AG04450 (cell line): Measurements from ENCODE around the gene MSMP. TPM values are rescaled to one million over a fixed set of nuclear protein-coding genes. Genes with fewer than 3 reads are reported as not detected.

Experiments
- CTCF ChIA-PET: fragments of 300-600, 350-600 bp; formaldehyde crosslinking; extraction: SDS; loops from one replicate; lab custom pipeline; 2022; ENCODE audit warnings: antibody characterized with exemption, inconsistent platforms; lab: Charles Lee
- POLR2A ChIA-PET: fragments of 350-600 bp; formaldehyde crosslinking; extraction: SDS; loops from one replicate; lab custom pipeline; 2021; ENCODE audit warnings: antibody characterized with exemption, inconsistent platforms; lab: Yijun Ruan, JAX
- DNase-seq: peaks from one replicate; pipeline ENCODE4 v3.0.0-alpha.2; 2011; ENCODE audit warnings: low read depth, low spot score
- H3K27ac ChIP-seq: one replicate; pipeline ENCODE4 v1.5.1; 2012; ENCODE audit warnings: low read depth, low read length, control low read depth
- H3K27me3 ChIP-seq: one replicate; pipeline ENCODE4 v1.6.0; 2012; ENCODE audit warnings: low read length; ENCODE audit not compliant: control insufficient read depth, insufficient read depth
- H3K4me3 ChIP-seq: 2 replicates; pipeline ENCODE4 v1.5.1; 2011; ENCODE audit warnings: mild to moderate bottlenecking, low read depth, low read length, control low read depth
- H3K9me3 ChIP-seq: 2 replicates; pipeline ENCODE4 v1.5.1; 2012; ENCODE audit warnings: low read length; ENCODE audit not compliant: control insufficient read depth, insufficient read depth
- polyA plus RNA-seq: library from polyadenylated mRNA; depleted of rRNA; stranded (reverse); fragments of >200 nt; gene quantifications from 2 replicates; pipeline ENCODE4 v1.2.3, GENCODE V29; 2011
- TF ChIP-seq, protein P1 (sequence below): IDR thresholded peaks from 2 replicates; pipeline ENCODE4 v1.5.1; 2011; ENCODE audit warnings: low read depth, low read length, control low read depth, inconsistent platforms

MSMP gene
- polyA plus RNA-seq, 1 experiment = not detected

DNA sequence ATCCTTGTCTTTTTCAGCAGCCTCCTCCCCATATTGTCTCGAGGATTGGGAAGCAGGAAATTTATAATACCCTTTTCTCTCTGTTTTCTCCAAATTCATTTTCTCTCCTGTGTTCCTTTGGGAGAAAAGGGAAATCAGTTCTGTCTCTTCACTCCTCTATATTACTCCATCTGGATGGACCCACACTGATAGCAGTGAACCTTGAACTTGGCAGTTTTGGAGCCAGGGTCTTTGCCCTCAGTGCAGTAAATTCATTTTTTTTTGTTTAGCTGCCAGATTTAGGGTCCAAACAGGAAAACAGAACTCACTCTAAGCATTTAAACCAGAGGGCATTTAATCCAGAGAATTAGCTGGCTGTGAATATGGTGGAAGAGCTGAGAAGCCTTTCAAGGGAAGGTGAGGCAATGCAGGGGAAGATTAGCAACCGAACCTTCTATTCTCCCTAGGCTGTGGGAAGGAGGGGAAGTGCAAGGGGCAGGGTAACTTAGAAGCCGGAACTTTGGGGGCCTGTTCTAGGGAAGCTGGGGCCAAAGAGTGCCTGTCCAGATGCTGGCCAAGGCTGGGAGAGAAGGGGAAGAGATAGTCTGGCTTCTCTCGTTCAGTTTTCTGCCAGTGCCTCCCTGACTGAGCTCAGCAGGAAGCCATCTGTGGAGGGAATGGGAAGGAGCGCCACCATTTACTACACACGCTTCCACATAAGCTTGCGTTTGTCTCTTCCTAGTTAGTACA, 21.0 kb upstream of the MSMP start:
- ChIA-PET CTCF (interaction anchor here (0.6 to 1.0 kb wide), 3 partner anchors 15 to 107 kb away, joined by 3 to 9 read pairs (median 3); partner anchors contain the start of gene HINT2), POLR2A (no interaction called here)
- peaks cover 15% of the 10 kb centered on the region for H3K27me3 ChIP-seq
- H3K9me3 ChIP-seq = no peaks in the 10 kb centered on the region
- H3K27ac ChIP-seq = no peak overlapping the region
- DNase-seq = no peak
- H3K4me3 ChIP-seq = no peak overlapping the region
- TF ChIP-seq, protein P1, sequence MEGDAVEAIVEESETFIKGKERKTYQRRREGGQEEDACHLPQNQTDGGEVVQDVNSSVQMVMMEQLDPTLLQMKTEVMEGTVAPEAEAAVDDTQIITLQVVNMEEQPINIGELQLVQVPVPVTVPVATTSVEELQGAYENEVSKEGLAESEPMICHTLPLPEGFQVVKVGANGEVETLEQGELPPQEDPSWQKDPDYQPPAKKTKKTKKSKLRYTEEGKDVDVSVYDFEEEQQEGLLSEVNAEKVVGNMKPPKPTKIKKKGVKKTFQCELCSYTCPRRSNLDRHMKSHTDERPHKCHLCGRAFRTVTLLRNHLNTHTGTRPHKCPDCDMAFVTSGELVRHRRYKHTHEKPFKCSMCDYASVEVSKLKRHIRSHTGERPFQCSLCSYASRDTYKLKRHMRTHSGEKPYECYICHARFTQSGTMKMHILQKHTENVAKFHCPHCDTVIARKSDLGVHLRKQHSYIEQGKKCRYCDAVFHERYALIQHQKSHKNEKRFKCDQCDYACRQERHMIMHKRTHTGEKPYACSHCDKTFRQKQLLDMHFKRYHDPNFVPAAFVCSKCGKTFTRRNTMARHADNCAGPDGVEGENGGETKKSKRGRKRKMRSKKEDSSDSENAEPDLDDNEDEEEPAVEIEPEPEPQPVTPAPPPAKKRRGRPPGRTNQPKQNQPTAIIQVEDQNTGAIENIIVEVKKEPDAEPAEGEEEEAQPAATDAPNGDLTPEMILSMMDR = no peak

DNA sequence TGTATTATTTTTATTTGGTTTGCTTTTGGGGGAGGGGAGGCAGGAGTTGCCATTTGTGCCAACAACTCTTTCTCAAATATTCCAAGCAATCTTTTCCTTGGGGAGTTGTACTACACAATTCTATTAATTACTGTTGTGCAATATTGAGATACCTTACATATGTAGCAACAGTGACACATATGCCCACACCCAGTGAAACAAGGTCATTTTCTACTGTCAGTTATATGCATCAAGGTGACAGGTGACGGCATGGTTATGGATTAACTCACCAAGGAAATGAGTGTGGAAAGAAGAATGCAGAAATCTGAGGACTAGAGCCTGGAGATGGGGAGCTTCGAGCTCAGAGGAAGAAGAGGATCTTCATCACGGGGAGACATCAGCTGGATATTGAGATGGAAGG, 17.9 kb upstream of the MSMP start:
- no peak for DNase-seq
- Histone ChIP-seq H3K27me3 (peaks cover 21% of the 10 kb centered on the region), H3K4me3 (no peak overlapping the region), H3K9me3 (no peaks in the 10 kb centered on the region), H3K27ac (no peak overlapping the region)
- CTCF ChIA-PET = interaction anchor here (1.4 to 3.8 kb wide), 4 partner anchors 15 to 174 kb away, joined by 3 to 19 read pairs (median 8); no protein-coding TSS in a partner anchor
- TF ChIP-seq, protein P1 = no peak
- POLR2A ChIA-PET = interaction anchor here (0.6 to 1.0 kb wide), 2 partner anchors 13 to 262 kb away, joined by 3 to 5 read pairs; no protein-coding TSS in a partner anchor

DNA sequence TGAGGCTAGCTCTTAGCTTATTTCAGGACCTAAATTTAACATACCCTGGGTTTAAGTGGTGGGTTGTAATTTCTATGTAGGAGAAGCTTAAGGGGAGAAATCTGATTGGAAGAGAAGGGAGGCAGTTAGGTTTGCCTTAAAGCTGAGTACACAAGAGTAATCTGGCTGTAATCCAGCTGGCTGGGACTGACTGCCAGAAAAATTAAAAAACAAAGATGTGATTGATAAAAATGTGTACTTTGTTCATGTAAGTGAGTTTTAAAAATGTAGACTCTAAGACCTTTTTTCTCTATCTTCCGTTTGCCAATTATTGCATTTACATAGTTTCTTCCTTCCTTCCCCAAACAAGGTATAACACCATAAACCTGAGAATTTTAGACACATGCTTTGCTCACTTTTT, 17.5 kb upstream of the MSMP start:
- Histone ChIP-seq H3K27me3 (peaks cover 21% of the 10 kb centered on the region), H3K27ac (no peak overlapping the region), H3K4me3 (no peak overlapping the region), H3K9me3 (no peaks in the 10 kb centered on the region)
- DNase-seq = no peak
- TF ChIP-seq, protein P1 = no peak
- ChIA-PET POLR2A (interaction anchor here (1.0 kb wide), 1 partner anchor 13 kb away, joined by 3 read pairs; no protein-coding TSS in a partner anchor), CTCF (interaction anchor here (0.7 to 3.8 kb wide), 4 partner anchors 15 to 124 kb away, joined by 3 to 19 read pairs (median 7); no protein-coding TSS in a partner anchor)

DNA sequence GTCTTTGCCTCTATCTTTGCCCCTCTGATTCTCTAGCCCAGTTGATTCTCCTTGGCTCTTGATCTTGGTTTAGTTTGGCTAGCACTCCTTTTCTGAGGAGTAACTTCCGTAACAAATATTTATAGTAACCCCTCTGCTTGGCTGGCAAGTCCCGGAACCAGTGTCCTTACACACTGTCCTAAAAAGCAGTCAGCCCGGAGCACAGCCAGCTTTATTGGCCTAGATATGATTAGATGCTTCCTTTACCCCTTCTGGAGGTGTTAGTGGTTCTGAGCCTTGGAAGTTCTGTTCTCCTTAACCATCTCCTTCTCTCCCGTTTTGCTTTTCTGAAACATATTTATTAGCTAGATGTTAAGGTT, 17.0 kb upstream of the MSMP start:
- TF ChIP-seq, protein P1 = no peak
- ChIA-PET CTCF (interaction anchor here (0.7 to 3.8 kb wide), 4 partner anchors 14 to 124 kb away, joined by 3 to 19 read pairs (median 7); no protein-coding TSS in a partner anchor), POLR2A (no interaction called here)

DNA sequence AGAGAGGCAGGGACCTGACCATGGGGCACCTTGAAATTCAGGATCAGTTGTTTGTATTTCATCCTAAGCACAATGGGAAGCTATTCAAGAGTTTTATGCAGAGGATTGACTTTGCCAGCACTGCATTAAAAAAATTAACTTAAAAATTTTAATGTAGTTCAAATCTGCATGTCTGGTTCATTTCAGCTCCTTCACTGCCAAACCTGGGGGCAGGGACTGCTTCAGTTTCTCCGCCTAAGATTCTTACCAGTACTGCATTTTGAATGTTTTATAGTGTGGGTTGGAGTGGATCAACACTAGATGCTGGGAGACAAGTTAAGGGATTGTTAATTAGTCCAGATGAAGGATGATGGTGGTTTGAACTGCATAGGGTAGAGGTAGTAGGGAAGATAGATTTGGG, 15.7 kb upstream of the MSMP start:
- Histone ChIP-seq H3K27me3 (peaks cover 21% of the 10 kb centered on the region), H3K9me3 (no peaks in the 10 kb centered on the region), H3K27ac (no peak overlapping the region), H3K4me3 (no peak overlapping the region)
- no peak for DNase-seq
- ChIA-PET POLR2A (no interaction called here), CTCF (interaction anchor here (0.9 to 3.8 kb wide), 4 partner anchors 13 to 176 kb away, joined by 3 to 19 read pairs (median 4); no protein-coding TSS in a partner anchor)
- TF ChIP-seq, protein P1 = no peak

More for the DNA sequence above, 17.0 kb upstream of the MSMP start:
- no peak overlapping the region for H3K27ac ChIP-seq
- H3K4me3 ChIP-seq = no peak overlapping the region
- peaks cover 19% of the 10 kb centered on the region for H3K27me3 ChIP-seq
- no peak for DNase-seq
- no peaks in the 10 kb centered on the region for H3K9me3 ChIP-seq
